ENCODE measurements around the gene C12orf57. TPM values are rescaled to one million over a fixed set of nuclear protein-coding genes. Genes with fewer than 3 reads are reported as not detected.
A peak's percentile ranks its signal among the peaks of the same experiment; 100 is the strongest.

Gene C12orf57
- total and polyA plus RNA-seq, 2 of the 13 experiments (the other 11 are each of a cell fraction or from before 2014, with no cell fraction given), result 84.0 to 287 TPM

DNA sequence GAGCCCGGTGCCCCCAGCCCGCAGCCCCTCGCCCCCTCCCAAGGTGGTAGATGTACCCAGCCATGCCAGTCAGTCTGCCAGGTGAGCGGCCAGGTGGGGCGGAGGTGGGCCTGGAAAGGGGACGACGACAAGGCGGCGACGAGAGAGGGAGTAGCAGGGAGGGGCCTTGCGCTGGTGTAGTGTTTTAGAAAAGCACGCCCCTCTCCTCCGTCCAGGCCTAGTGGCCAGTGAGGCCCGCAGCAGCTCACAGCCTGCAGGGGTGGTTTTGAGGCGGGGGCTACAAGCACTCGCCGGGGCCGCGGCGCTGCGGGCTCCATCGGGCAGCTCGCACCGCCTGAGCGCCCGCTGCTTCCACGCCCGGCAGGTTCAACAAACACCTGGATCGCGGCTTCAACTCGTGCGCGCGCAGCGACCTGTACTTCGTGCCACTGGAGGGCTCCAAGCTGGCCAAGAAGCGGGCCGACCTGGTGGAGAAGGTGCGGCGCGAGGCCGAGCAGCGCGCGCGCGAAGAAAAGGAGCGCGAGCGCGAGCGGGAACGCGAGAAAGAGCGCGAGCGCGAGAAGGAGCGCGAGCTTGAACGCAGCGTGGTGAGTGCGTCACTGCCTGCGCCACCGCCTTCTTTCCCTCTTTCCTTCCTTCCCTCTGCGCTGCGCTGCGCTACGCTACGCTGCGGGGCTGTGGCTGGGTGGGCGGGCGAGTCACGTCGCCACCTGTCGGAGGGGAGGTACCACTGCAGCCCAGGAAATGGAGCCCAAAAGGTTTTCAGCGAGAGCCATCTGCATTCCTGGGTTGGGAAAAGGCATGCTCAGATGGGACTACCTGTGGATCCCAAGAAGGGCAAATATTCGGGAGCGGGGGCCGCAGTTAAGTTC, 6.1 kb upstream of the C12orf57 start (continued):
- TF ChIP-seq, protein P1, sequence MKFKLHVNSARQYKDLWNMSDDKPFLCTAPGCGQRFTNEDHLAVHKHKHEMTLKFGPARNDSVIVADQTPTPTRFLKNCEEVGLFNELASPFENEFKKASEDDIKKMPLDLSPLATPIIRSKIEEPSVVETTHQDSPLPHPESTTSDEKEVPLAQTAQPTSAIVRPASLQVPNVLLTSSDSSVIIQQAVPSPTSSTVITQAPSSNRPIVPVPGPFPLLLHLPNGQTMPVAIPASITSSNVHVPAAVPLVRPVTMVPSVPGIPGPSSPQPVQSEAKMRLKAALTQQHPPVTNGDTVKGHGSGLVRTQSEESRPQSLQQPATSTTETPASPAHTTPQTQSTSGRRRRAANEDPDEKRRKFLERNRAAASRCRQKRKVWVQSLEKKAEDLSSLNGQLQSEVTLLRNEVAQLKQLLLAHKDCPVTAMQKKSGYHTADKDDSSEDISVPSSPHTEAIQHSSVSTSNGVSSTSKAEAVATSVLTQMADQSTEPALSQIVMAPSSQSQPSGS (CRISPR knock-in tag; IDR thresholded peaks at IDR 0.05), result peak; percentile 92
- TF ChIP-seq ZNF441 (CRISPR knock-in tag; IDR thresholded peaks at IDR 0.05; ENCODE audit: borderline replicate concordance), result peak; percentile 81
- TF ChIP-seq, protein P2, sequence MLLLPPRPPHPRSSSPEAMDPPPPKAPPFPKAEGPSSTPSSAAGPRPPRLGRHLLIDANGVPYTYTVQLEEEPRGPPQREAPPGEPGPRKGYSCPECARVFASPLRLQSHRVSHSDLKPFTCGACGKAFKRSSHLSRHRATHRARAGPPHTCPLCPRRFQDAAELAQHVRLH (CRISPR knock-in tag; IDR thresholded peaks at IDR 0.05; ENCODE audit: borderline replicate concordance, low read depth), result peak; percentile 94
- peak; percentile 88 for TF ChIP-seq RFXANK (CRISPR knock-in tag; IDR thresholded peaks at IDR 0.05)
- TF ChIP-seq ZNF326 (CRISPR knock-in tag; IDR thresholded peaks at IDR 0.05; ENCODE audit: borderline replicate concordance), result peak; percentile 89
- no peak for TF ChIP-seq ZFP1 (CRISPR knock-in tag; IDR thresholded peaks at IDR 0.05)
- peak; percentile 65 for TF ChIP-seq CEBPG (CRISPR knock-in tag; IDR thresholded peaks at IDR 0.05)
- TF ChIP-seq KDM3A (CRISPR knock-in tag; IDR thresholded peaks at IDR 0.05; ENCODE audit: low read depth), result peak; percentile 91
- 0 out of 2 replicates have a peak, but pooled peaks have one; percentile 75 for TF ChIP-seq ZNF83 (CRISPR knock-in tag; IDR thresholded peaks at IDR 0.05; ENCODE audit: borderline replicate concordance)
- no peak for TF ChIP-seq ZNF850 (CRISPR knock-in tag; conservative IDR thresholded peaks at IDR 0.05)
- no peak for TF ChIP-seq MAFK (conservative IDR thresholded peaks at IDR 0.05 in 1 of 2, IDR thresholded peaks at IDR 0.05 in 1 of 2; ENCODE audit: low read length in 2 of 2)
- TF ChIP-seq ZBTB1 (CRISPR knock-in tag; IDR thresholded peaks at IDR 0.05; ENCODE audit: borderline replicate concordance), result no peak; the same call in 1 of the 2 replicates
- TF ChIP-seq PAWR (CRISPR knock-in tag; IDR thresholded peaks at IDR 0.05; ENCODE audit: borderline replicate concordance), result no peak
- peak; percentile 96 for TF ChIP-seq GABPB1 (CRISPR knock-in tag; IDR thresholded peaks at IDR 0.05)
- no peak for TF ChIP-seq RAD51 (IDR thresholded peaks at IDR 0.05; ENCODE audit: borderline replicate concordance)
- TF ChIP-seq NFYC (CRISPR knock-in tag; IDR thresholded peaks at IDR 0.05), result peak; percentile 49
- TF ChIP-seq ZNF547 (CRISPR knock-in tag; IDR thresholded peaks at IDR 0.05), result peak; percentile 88
- TF ChIP-seq HNRNPK (IDR thresholded peaks at IDR 0.05; ENCODE audit: low read depth, low read length, poor library complexity, severe bottlenecking), result peak; percentile 62
- TF ChIP-seq TEAD3 (CRISPR knock-in tag; optimal IDR thresholded peaks at IDR 0.05; ENCODE audit: borderline replicate concordance), result peak; percentile 79
- TF ChIP-seq, protein P3, sequence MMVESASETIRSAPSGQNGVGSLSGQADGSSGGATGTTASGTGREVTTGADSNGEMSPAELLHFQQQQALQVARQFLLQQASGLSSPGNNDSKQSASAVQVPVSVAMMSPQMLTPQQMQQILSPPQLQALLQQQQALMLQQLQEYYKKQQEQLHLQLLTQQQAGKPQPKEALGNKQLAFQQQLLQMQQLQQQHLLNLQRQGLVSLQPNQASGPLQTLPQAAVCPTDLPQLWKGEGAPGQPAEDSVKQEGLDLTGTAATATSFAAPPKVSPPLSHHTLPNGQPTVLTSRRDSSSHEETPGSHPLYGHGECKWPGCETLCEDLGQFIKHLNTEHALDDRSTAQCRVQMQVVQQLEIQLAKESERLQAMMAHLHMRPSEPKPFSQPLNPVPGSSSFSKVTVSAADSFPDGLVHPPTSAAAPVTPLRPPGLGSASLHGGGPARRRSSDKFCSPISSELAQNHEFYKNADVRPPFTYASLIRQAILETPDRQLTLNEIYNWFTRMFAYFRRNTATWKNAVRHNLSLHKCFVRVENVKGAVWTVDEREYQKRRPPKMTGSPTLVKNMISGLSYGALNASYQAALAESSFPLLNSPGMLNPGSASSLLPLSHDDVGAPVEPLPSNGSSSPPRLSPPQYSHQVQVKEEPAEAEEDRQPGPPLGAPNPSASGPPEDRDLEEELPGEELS (CRISPR knock-in tag; IDR thresholded peaks at IDR 0.05), result peak; percentile 51; the same call in 1 of the 2 replicates
- no peak for TF ChIP-seq ZNF780A (CRISPR knock-in tag; IDR thresholded peaks at IDR 0.05)
- 0 out of 2 replicates have a peak, but pooled peaks have one; percentile 56 for TF ChIP-seq NFATC3 (CRISPR knock-in tag; IDR thresholded peaks at IDR 0.05)
- TF ChIP-seq, protein P4, sequence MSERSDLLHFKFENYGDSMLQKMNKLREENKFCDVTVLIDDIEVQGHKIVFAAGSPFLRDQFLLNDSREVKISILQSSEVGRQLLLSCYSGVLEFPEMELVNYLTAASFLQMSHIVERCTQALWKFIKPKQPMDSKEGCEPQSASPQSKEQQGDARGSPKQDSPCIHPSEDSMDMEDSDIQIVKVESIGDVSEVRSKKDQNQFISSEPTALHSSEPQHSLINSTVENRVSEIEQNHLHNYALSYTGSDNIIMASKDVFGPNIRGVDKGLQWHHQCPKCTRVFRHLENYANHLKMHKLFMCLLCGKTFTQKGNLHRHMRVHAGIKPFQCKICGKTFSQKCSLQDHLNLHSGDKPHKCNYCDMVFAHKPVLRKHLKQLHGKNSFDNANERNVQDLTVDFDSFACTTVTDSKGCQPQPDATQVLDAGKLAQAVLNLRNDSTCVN (CRISPR knock-in tag; IDR thresholded peaks at IDR 0.05; ENCODE audit: borderline replicate concordance), result peak; percentile 67; the same call in 1 of the 2 replicates
- no peak for TF ChIP-seq NONO (IDR thresholded peaks at IDR 0.05)
- TF ChIP-seq NONO (CRISPR knock-in tag; conservative IDR thresholded peaks at IDR 0.05), result peak; percentile 94
- 0 out of 2 replicates have a peak, but pooled peaks have one; percentile 28 for TF ChIP-seq RFX5 (IDR thresholded peaks at IDR 0.05; ENCODE audit: low read depth, low read length)
- TF ChIP-seq FOXO1 (CRISPR knock-in tag; IDR thresholded peaks at IDR 0.05), result peak; percentile 81
